T-helper 17 cell (primary cell): Measurements from ENCODE around the gene MILR1. TPM values are rescaled to one million over a fixed set of nuclear protein-coding genes. Genes with fewer than 3 reads are reported as not detected.
A peak's percentile ranks its signal among the peaks of the same experiment; 100 is the strongest.

ENCODE experiments used
- ATAC-seq: fragments of 150-1000 bp; cut with Tn5 transposase; 2 replicates; pipeline ENCODE4 v1.10.0; 2021; ENCODE audit warnings: mild to moderate bottlenecking, moderate library complexity
- DNase-seq, 3 donors: peaks; one replicate each; pipeline versions ENCODE4 v3.0.0 to v3.0.0-alpha.2; 2020 to 2021
- H3K9me3 ChIP-seq: one replicate; pipeline ENCODE4 v1.7.0; 2013; ENCODE audit warnings: low read length, mild to moderate bottlenecking; ENCODE audit not compliant: control insufficient read depth, poor library complexity, severe bottlenecking
- H3K27ac Mint-ChIP-seq: one replicate; pipeline ENCODE4 v1.8.0; 2022; ENCODE audit warnings: mild to moderate bottlenecking, moderate library complexity, mixed read lengths
- H3K27me3 Mint-ChIP-seq: one replicate; pipeline ENCODE4 v1.8.0; 2022; ENCODE audit warnings: mixed read lengths
- H3K36me3 Mint-ChIP-seq: one replicate; pipeline ENCODE4 v1.8.0; 2022; ENCODE audit warnings: low read depth, mixed read lengths
- H3K4me1 Mint-ChIP-seq: one replicate; pipeline ENCODE4 v1.8.0; 2022; ENCODE audit warnings: mild to moderate bottlenecking, mixed read lengths
- H3K4me3 Mint-ChIP-seq: one replicate; pipeline ENCODE4 v1.8.0; 2022; ENCODE audit warnings: mild to moderate bottlenecking, moderate library complexity, mixed read lengths
- total RNA-seq, 4 donors: library from RNA in 2 of 4; stranded (reverse) in 2 of 4; gene quantifications; one replicate each; pipeline ENCODE4 v1.2.3 and lab custom pipeline; 2022 to 2026

MILR1 gene
- total RNA-seq = 1 to 10 TPM; 1.0 to 1.4 TPM
- 0 to 0.15 reads per million in 2 donors for total RNA-seq (lab: John Stamatoyannopoulos, UW)

GRCh38 chr17:64448665-64449512 lies at the start of gene MILR1:
MILR1 (plus strand) TSS chr17:64449115; CDS start chr17:64449169, 54 bp downstream.
- ATAC-seq (peak; percentile 57), DNase-seq (no peak)
- Mint-ChIP-seq H3K27ac (peak within 1 kb of the TSS; percentile 16), H3K4me3 (peak within 1 kb of the TSS; percentile 53), H3K36me3 (no peaks in the 10 kb centered on the region), H3K27me3 (no peaks in the 10 kb centered on the region), H3K4me1 (peaks cover 5% of the 10 kb centered on the region)
- no peaks in the 10 kb centered on the region for H3K9me3 ChIP-seq

GRCh38 chr17:64399767-64400156 lies 49.2 kb upstream of the MILR1 start:
- DNase-seq (no peak), ATAC-seq (no peak)
- Mint-ChIP-seq H3K4me1 (peaks cover 7% of the 10 kb centered on the region), H3K4me3 (no peak overlapping the region), H3K36me3 (no peaks in the 10 kb centered on the region), H3K27me3 (no peaks in the 10 kb centered on the region), H3K27ac (peak overlapping the region; percentile 21)
- no peaks in the 10 kb centered on the region for H3K9me3 ChIP-seq

GRCh38 chr17:64400642-64401041 lies 48.3 kb upstream of the MILR1 start:
- Mint-ChIP-seq H3K4me1 (peaks cover 7% of the 10 kb centered on the region), H3K36me3 (no peaks in the 10 kb centered on the region), H3K27me3 (no peaks in the 10 kb centered on the region), H3K27ac (peak overlapping the region; percentile 3), H3K4me3 (no peak overlapping the region)
- DNase-seq (no peak), ATAC-seq (no peak)
- no peaks in the 10 kb centered on the region for H3K9me3 ChIP-seq

- no peaks in the 10 kb centered on the region for H3K36me3 Mint-ChIP-seq
- DNase-seq (no peak), ATAC-seq (no peak)
- H3K4me3 Mint-ChIP-seq = no peak overlapping the region
- peaks cover 7% of the 10 kb centered on the region for H3K4me1 Mint-ChIP-seq
- no peaks in the 10 kb centered on the region for H3K9me3 ChIP-seq
- H3K27ac Mint-ChIP-seq = no peak overlapping the region
- H3K27me3 Mint-ChIP-seq = no peaks in the 10 kb centered on the region
Measured at GRCh38 chr17:64401244-64401860, 47.6 kb upstream of the MILR1 start.

- ATAC-seq = no peak
Measured at GRCh38 chr17:64401941-64402340, 47.0 kb upstream of the MILR1 start.

GRCh38 chr17:64402469-64402868 lies 46.4 kb upstream of the MILR1 start:
- Mint-ChIP-seq H3K4me3 (no peak overlapping the region), H3K27me3 (no peaks in the 10 kb centered on the region), H3K27ac (no peak overlapping the region), H3K36me3 (no peaks in the 10 kb centered on the region), H3K4me1 (peaks cover 7% of the 10 kb centered on the region)
- ATAC-seq (no peak), DNase-seq (no peak)
- H3K9me3 ChIP-seq = no peaks in the 10 kb centered on the region

More at GRCh38 chr17:64401941-64402340, 47.0 kb upstream of the MILR1 start:
- DNase-seq = no peak
- no peaks in the 10 kb centered on the region for H3K9me3 ChIP-seq
- Mint-ChIP-seq H3K36me3 (no peaks in the 10 kb centered on the region), H3K4me3 (no peak overlapping the region), H3K4me1 (peaks cover 7% of the 10 kb centered on the region), H3K27ac (no peak overlapping the region), H3K27me3 (no peaks in the 10 kb centered on the region)

- H3K27ac Mint-ChIP-seq = no peak overlapping the region
- H3K9me3 ChIP-seq = no peaks in the 10 kb centered on the region
- no peak overlapping the region for H3K4me3 Mint-ChIP-seq
- H3K36me3 Mint-ChIP-seq = no peaks in the 10 kb centered on the region
- no peaks in the 10 kb centered on the region for H3K27me3 Mint-ChIP-seq
- no peak for ATAC-seq
- peaks cover 7% of the 10 kb centered on the region for H3K4me1 Mint-ChIP-seq
- DNase-seq = no peak
Measured at GRCh38 chr17:64403881-64404460, 44.9 kb upstream of the MILR1 start.

GRCh38 chr17:64406321-64407200 lies 42.4 kb upstream of the MILR1 start:
- H3K4me1 Mint-ChIP-seq = peaks cover 6% of the 10 kb centered on the region
- no peaks in the 10 kb centered on the region for H3K27me3 Mint-ChIP-seq
- H3K36me3 Mint-ChIP-seq = no peaks in the 10 kb centered on the region
- no peak for ATAC-seq
- no peak for DNase-seq
- H3K27ac Mint-ChIP-seq = no peak overlapping the region
- no peak overlapping the region for H3K4me3 Mint-ChIP-seq
- no peaks in the 10 kb centered on the region for H3K9me3 ChIP-seq

GRCh38 chr17:64410750-64411490 lies 38.0 kb upstream of the MILR1 start:
- H3K9me3 ChIP-seq = no peaks in the 10 kb centered on the region
- no peaks in the 10 kb centered on the region for H3K27me3 Mint-ChIP-seq
- H3K27ac Mint-ChIP-seq = no peak overlapping the region
- no peak overlapping the region for H3K4me3 Mint-ChIP-seq
- no peak for DNase-seq
- no peak for ATAC-seq
- no peaks in the 10 kb centered on the region for H3K36me3 Mint-ChIP-seq
- peaks cover 2% of the 10 kb centered on the region for H3K4me1 Mint-ChIP-seq

GRCh38 chr17:64411999-64412771 lies 36.7 kb upstream of the MILR1 start:
- H3K27ac Mint-ChIP-seq = no peak overlapping the region
- no peaks in the 10 kb centered on the region for H3K9me3 ChIP-seq
- H3K4me1 Mint-ChIP-seq = peaks cover 2% of the 10 kb centered on the region
- H3K27me3 Mint-ChIP-seq = no peaks in the 10 kb centered on the region
- H3K36me3 Mint-ChIP-seq = no peaks in the 10 kb centered on the region
- DNase-seq (no peak), ATAC-seq (peak; percentile 27)
- H3K4me3 Mint-ChIP-seq = peak overlapping the region; percentile 56

- H3K27ac Mint-ChIP-seq = no peak overlapping the region
Measured at GRCh38 chr17:64412944-64413381, 36.0 kb upstream of the MILR1 start.

GRCh38 chr17:64413513-64413912 lies 35.4 kb upstream of the MILR1 start:
- ATAC-seq (peak; percentile 30), DNase-seq (no peak)
- Mint-ChIP-seq H3K4me1 (peaks cover 2% of the 10 kb centered on the region), H3K36me3 (no peaks in the 10 kb centered on the region), H3K27me3 (no peaks in the 10 kb centered on the region), H3K27ac (no peak overlapping the region), H3K4me3 (peak overlapping the region; percentile 36)
- H3K9me3 ChIP-seq = no peaks in the 10 kb centered on the region

More at GRCh38 chr17:64412944-64413381, 36.0 kb upstream of the MILR1 start:
- Mint-ChIP-seq H3K4me1 (peaks cover 2% of the 10 kb centered on the region), H3K36me3 (no peaks in the 10 kb centered on the region), H3K27me3 (no peaks in the 10 kb centered on the region), H3K4me3 (no peak overlapping the region)
- H3K9me3 ChIP-seq = no peaks in the 10 kb centered on the region
- no peak for DNase-seq
- ATAC-seq = no peak
